ENCODE measurements around the gene PARP14.

- TF ChIP-seq CTCF (IDR thresholded peaks at IDR 0.05; ENCODE audit: extremely low read depth in 1 of 2, insufficient read depth in 1 of 2, low read depth in 1 of 2, low read length in 2 of 2): no peak
- no peak for TF ChIP-seq POLR2A (IDR thresholded peaks at IDR 0.05; ENCODE audit: low read depth, low read length)
- no peak for TF ChIP-seq EZH2 (IDR thresholded peaks at IDR 0.05; ENCODE audit: borderline replicate concordance, low read depth, low read length, severe bottlenecking)
- no peak for TF ChIP-seq JUN (IDR thresholded peaks at IDR 0.05; ENCODE audit: borderline replicate concordance, insufficient read depth, insufficient read length, low read depth)
- no peak for TF ChIP-seq GATA2 (IDR thresholded peaks at IDR 0.05; ENCODE audit: insufficient read depth, insufficient read length, low read depth, low read length)
- TF ChIP-seq MAX (IDR thresholded peaks at IDR 0.05; ENCODE audit: insufficient read depth, insufficient read length): no peak
- no peak for TF ChIP-seq POLR2AphosphoS5 (IDR thresholded peaks at IDR 0.05; ENCODE audit: insufficient read depth, low read depth, low read length)
- no peak for TF ChIP-seq MYC (IDR thresholded peaks at IDR 0.05; ENCODE audit: low read depth, low read length)
These were observed 15.4 kb downstream of the PARP14 start for GRCh38 chr3:122695927-122696561.

Data from endothelial cell of umbilical vein (primary cell).